HG02678 (cell line): ENCODE results near the gene YIPF4.
"Not testable (repeated sequence)": the region's sequence is repeated elsewhere in the genome, so short reads cannot be mapped to it uniquely, and the experiment has no call there.

Experiments used
- ATAC-seq: cut with Tn5 transposase; IDR thresholded peaks from one replicate; pipeline ENCODE4 v1.9.1; 2021; ENCODE audit warnings: mild to moderate bottlenecking, moderate library complexity; ENCODE audit not compliant: unreplicated experiment

The YIPF4 gene

DNA sequence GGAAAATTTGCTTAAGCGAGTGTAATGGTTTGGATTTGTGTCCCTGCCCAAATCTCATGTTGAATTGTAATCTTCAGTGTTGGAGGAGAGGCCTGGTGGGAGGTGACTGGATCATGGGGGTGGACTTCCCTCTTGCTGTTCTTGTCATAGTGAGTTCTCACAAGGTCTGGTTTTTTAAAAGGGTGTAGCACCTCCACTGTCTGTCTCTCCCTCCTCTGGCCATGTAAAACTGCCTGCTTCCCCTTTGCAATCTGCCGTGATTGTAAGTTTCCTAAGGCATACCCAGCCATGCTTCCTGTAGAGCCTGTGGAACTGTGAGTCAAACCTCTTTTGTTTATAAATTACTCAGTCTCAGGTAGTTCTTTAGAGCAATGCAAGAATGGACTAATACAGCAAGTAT, 6.6 kb downstream of the YIPF4 start:
- ATAC-seq, result no peak

DNA sequence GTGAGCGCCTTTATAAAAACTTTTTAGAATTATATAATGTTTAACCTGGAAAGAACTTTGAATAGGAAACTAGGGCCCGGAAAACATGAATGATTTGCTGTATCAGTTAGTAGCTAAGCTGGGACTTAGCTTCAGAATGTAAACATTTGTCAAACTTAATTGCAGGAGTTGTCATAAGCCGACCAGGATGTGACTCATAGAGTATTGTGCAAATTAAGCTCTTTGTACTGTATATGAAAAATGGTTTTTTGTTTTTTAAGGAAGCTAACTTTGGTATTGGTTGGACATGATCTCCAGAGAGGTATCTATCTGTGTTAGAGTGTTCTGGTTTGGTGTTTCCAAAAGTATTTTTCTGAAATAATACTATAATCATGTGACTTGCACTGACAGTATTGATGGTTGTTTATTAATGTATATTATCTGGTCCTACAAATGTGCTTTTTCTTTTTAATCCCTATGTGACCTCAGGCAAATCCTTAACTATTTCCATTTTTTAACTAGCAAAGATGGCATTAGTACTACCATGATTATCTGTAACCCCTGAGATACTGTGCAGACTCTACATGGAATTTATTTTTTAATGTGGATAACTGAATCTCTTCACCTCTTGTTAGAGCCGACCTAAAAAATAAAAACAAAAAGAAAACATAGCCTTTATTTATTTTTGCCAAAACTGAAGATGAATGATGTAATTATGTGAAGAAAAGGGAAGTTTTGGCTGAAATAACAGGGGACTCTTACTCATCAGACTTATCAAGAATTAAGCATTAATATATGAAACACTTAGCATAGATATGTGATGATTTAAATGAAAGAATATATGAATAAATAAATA, 11.7 kb downstream of the YIPF4 start:
- ATAC-seq, result no peak

DNA sequence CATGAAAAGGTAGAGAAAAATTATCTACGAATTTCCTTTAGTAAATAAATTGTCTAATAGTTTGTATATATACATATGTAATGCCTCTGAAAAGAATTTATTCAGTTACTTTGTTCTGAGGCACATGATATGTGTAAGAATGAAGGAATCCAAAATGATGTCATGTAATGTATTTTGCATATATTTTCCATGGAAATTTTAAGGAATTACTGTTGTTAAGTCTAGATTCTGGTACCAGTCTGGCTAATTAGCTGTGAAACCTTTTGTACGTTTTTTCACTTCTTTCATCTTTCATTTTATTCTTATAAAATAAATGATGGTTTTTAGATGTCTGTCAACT, 12.3 kb downstream of the YIPF4 start:
- no peak for ATAC-seq

DNA sequence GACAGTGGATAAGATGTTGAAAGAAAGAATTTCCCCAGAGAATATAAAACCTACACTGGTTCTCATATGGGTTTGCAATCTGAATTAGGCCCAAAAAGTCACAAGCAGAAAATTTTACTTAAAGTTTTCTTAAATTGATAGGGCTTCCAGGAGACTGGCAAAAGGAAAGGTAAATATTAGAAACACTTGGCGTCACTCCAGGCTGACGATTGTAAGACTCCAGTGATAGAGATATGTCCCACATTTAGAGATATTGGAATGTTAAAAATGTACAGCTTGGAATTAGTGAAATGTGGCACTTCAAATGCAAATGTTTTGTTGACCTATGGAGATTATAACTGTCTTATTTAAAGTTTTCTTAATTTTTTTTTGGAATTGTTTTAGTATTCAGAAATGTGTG, 14.0 kb downstream of the YIPF4 start:
- no peak for ATAC-seq

DNA sequence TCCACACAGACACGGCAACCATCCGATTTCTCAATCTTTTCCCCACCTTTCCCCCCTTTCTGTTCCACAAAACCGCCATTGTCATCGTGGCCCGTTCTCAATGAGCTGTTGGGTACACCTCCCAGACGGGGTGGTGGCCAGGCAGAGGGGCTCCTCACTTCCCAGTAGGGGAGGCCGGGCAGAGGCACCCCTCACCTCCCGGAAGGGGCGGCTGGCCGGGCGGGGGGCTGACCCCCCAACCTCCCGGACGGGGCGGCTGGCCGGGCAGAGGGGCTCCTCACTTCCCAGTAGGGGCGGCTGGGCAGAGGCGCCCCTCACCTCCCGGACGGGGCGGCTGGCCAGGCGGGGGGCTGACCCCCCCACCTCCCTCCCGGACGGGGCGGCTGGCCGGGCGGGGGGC, 15.8 kb downstream of the YIPF4 start:
- not testable (repeated sequence) for ATAC-seq

DNA sequence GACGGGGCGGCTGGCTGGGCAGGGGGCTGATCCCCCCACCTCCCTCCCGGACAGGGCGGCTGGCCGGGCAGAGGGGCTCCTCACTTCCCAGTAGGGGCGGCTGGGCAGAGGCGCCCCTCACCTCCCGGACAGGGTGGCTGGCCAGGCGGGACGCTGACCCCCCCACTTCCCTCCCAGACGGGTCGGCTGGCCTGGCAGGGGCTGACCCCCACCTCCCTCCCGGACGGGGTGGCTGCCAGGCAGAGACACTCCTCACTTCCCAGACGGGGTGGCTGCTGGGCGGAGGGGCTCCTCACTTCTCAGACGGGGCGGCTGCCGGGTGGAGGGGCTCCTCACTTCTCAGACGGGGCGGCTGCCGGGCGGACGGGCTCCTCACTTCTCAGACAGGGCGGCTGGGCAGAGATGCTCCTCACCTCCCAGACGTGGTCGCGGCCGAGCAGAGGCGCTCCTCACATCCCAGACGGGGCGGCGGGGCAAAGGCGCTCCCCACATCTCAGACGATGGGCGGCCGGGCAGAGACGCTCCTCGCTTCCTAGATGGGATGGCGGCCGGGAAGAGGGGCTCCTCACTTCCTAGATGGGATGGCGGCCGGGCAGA, 16.4 kb downstream of the YIPF4 start:
- not testable (repeated sequence) for ATAC-seq

DNA sequence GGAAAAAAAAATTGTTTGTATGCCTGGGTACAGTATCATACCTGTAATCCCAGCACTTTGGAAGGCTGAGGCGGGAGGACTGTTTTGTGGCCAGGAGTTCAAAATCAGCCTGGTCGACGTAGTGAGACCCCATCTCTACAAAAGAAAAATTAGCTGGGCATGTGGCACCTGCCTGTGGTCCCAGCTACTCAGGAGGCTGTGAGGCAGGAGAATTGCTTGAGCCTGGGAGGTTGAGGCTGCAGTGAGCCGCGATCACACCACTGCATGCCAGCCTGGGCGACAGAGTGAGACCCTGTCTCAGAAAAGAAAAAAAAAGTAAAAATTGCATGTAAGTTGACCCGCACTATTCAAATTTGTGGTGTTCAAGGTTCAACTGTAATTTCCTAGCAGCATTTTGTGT, 32.9 kb downstream of the YIPF4 start:
- ATAC-seq, result no peak

DNA sequence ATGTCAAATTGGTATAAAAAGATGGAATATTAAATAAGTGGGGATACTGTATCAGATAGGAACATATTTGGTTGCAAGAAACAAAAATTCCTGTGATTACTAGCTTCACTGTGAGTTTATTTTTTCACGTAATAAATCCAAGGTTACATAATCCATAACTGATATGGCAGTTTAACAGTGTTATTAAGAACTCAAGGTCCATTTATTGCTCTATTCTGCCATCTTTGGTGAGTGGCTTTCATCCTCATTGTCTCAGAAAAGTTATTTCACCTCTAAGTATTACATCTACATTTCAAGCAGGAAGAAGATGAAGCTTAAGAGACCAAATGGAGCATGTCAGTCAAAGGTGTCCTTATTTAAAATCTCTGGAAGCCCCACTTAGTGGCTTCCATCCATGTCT, 37.2 kb downstream of the YIPF4 start:
- ATAC-seq, result no peak

DNA sequence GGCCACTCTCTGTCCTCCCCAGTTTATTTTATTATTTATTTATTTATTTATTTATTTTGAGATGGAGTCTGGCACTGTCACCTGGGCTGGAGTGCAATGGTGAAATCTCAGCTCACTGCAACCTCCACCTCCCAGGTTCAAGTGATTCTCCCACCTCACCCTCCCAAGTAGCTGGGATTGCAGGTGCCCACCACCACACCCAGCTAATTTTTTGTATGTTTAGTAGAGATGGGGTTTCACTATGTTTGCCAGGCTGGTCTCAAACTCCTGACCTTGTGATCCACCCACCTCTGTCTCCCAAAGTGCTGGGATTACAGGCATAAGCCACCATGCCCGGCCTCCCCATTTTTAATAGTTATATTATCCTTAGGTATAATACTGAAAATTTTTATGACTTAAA, 51.0 kb downstream of the YIPF4 start:
- ATAC-seq, result not testable (repeated sequence)

DNA sequence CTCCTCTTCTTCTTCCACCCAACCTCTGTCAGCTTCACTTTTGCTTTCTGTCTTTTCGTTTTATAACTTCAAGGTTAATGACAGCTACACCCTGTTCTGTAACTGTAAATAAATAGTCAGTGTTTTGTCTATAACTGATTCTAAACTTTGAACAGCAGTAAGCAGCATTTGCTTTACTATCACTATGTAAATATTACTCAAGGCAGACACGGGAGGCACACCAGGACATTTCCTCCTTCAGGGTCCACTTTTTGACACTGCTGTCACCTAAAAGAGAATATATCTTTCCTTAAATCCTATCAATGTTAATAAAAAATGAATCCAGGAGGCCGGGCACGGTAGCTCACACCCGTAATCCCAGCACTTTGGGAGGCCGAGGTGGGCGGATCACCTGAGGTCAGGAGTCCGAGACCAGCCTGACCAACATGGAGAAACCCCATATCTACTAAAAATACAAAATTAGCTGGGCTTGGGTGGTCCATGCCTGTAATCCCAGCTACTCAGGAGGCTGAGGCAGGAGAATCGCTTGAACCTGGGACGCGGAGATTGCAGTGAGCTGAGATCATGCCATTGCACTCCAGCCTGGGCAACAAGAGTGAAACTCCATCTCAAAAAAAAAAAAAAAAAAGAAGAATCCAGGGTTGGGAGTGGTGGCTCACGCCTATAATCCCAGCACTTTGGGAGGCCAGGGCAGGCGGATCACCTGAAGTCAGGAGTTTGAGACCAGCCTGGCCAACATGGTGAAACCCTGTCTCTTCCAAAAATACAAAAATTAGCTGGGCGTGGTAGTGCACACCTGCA, 51.7 kb downstream of the YIPF4 start:
- not testable (repeated sequence) for ATAC-seq

DNA sequence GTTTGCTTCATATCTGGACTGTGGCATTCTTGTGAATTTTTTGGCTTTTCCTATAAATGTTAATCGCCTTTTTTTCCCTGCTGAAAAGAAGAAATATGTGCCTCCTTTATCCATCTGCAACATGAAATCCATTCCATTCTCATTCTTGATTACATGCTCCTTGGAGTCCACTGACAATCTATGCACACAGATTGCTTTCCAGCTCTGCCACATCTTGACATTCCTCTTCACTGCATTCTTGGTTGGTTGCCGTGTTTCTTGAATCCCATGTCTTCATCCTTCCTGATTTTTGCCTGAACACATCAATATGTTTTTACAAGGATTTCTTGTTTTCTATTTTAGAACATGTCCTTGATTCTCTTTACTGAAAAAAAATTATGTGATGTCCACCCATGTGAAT, 52.4 kb downstream of the YIPF4 start:
- no peak for ATAC-seq

DNA sequence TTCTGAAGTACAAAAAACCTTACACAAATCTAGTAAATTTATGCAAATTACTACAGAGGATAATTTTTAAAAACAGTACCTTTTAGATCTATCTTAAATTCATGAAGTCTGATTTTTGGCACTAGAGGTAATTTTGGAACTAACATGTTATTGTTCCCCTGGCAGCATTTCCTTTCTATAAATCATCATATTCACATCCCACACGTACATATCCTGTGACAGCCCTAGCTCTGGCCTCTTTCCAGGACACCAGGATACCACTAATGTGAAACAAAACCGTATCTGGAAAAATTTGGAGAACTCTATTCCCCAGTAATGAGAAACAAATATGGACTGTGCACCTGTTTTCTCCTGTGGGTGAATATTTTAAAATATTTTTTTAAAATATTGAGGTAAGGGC, 65.1 kb downstream of the YIPF4 start:
- no peak for ATAC-seq

DNA sequence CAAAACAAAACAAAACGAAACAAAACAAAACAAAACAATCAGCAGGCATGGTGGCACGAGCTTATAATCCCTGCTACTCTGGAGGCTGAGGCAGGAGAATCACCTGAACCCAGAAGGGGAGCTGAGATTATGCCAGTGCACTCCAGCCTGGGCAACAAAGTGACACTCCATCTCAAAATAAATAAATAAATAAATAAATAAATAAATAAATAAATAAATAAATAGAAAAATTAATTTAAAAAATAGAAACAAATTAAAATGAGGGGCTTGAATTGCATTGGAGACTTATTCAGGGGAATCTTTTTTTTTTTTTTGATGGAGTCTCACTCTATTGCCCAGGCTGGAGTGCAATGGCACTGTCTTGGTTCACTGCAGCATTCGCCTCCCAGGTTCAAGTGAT, 73.1 kb downstream of the YIPF4 start:
- not testable (repeated sequence) for ATAC-seq

DNA sequence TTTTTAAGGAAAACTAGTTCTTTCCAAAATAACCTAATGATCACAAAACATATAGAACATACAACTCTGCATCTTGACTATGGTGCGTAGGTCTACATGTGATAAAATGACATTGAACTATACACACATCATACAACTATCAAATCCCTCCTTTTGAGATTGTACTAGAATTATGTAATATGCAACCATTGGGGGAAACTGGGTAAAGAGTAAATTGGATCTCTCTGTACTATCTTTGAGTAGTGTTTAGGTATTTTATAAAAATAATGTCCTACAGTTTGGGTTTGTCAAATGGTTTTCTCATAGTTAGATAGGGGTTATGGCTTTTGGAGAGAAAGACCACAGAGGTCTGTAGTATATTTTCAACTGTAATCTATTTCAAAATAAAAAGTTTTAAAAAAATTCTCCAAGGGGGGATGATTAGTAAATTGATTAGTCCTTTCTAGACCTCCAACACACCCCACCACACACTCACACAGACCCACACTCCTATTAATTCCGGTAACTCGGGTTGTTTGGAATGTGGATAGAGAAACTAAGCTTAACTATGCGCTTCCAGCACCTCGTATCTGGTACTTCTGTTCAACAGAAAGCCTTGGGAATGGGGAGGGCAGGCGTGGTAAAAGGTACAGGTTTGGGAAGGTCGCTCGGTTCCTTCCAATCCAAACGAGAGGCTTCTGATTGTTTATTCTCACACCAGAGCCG, 78.4 kb downstream of the YIPF4 start:
- no peak for ATAC-seq

DNA sequence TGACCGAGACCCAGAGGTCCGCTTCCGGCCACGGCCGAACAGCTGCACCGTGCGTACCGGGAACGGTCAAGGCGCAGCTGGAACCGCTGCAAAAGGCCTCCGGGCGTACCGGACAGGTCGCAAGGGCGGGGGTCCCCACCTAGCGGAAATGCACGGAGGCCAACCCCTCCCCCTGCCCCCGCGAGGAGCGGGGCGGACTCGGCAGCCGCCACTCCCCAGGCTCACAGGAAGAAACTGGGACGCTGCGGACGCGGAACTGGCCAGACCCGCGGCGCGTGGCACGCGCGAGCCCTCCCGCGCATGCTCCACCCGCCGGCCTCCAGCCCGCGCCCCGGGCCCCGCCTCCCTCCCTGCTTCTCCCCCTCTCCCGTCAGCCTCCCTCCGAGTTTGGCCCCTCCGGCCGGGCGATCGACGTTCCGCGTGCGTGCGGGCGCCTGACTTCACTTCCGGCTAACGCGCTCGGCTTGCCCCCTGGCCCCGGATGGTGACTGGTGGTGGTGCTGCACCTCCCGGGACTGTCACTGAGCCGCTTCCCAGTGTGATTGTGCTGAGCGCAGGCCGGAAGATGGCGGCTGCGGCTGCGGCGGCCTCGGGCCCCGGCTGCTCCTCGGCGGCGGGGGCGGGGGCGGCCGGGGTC, 79.1 kb downstream of the YIPF4 start, which contains the start of gene BIRC6:
Gene BIRC6 (plus strand): TSS at position 343 of the 637 bp plus-strand sequence. CDS start 139 bp downstream, at position 482.
- peak; percentile 89 for ATAC-seq

DNA sequence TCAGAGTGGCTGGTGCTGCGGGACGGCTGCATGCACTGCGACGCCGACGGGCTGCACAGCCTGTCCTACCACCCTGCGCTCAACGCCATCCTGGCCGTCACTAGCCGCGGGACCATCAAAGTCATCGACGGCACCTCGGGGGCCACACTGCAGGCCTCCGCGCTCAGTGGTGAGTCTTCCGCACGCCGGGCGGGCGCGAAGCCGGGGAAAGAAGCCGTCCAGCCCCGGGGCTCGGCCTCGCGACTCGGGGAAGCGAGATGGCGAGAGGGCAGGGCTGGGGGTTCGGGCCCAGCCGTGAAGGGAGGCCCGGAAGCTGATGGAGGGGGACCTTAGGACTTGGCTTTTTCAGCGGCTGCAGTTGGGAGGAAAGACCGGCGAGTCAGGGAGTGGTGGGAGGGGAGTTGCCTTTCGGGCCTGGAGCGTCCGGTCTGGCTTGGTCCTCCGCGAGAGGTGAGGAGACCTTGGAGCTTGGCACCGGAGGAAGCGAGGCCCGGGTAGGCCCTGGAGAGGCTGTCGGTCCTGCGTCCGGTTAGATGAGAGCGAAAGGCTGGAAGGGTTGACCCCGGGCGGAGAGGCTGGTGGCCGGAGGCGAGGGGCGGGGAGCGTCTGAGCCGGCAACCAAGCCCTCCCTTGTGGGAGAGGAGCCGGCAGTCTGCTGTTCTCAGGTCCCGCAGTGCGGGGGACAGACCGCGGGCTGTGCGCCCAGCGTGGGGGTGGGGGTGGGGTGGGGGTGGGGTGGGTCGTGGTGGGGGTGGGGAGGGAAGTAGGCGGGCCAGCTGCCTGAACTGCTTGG, 79.8 kb downstream of the YIPF4 start:
- ATAC-seq, result peak; percentile 7

DNA sequence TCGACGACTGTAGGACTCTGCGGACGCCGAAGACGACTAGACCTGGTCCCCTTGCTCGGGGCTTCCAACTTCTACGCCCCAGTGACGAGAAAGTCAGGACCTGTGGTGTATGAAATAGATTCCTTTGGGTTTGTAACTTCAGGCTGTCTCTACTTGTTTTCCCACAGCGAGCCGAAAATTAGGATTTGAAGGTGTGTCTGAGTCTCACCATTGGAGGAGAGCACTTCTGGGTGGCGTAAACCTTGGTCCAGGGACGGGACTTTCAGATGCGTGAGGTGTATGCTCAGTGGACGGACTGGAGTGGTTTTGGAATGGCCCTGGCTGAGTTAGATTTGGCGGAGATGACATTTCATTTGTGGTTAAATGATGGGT, 80.4 kb downstream of the YIPF4 start:
- no peak for ATAC-seq

DNA sequence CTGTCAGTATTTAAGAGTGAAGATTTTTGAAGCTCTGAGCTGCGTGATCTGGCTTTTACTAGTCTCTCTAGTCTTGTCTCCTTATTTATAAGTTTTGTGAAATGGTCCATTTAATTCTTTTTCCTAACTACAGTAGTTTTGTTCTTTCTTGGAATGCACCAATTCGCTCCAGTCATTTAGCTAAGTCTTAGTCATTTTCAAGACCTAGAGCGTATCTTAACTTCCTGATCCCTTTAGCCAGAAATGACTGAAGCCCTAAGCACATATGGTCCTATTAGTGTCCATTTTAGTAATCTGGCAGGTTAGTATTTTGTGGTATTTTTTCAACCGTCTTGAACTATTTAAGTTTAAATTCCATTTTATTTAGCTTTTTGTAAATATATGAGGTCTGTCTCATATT, 82.7 kb downstream of the YIPF4 start:
- ATAC-seq, result no peak

DNA sequence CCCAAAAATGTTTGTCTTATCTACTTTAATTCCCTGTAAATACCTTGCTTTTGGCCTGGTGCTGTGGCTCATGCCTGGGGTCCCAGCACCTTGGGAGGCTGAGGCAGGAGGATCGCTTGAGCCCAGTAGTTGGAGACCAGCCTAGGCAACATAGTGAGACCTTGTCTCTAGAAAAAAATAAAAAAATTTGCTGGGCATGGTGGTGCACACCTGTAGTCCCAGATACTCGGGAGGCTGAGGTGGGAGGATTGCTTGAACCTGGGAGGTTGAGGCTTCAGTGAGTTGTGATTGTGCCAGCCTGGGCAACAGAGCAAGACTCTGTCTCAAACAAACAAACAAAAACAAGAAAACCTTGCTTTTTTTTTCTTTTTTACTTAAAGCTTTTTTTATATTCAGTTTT, 85.3 kb downstream of the YIPF4 start:
- ATAC-seq, result not testable (repeated sequence)

DNA sequence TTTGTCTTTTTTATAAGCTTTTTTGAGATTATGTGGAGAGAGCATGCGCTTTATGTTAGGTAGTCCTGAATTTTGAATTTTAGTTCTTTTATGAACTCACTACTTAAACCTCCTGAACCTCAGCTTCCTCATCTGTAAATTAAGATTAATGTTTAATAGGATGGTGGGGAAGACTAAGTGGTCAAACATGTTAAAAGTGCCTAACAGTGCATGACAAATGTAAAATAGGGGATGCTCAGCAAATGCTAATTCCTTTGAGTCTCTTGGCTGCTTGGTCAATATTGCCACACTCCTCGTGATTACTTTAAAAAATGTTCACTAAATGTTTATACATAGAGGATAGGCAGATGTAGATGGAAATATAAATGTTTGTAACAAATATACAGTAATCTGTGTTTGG, 85.9 kb downstream of the YIPF4 start:
- ATAC-seq, result peak; percentile 66
